K562 (cell line): ENCODE measurements around the gene MKS1. TPM values are rescaled to one million over a fixed set of nuclear protein-coding genes. Genes with fewer than 3 reads are reported as not detected.

ENCODE experiments used
- ATAC-seq: fragments of 200-7000 bp; cut with Tn5 transposase; 3 replicates; pipeline ENCODE4 v1.9.1; 2020; ENCODE audit warnings: moderate library complexity
- Bru-seq: library from RNA; stranded (reverse); fragments of 400-500 nt; gene quantifications from one replicate; lab custom pipeline; 2021; lab: Mats Ljungman, UMichigan
- BruChase-seq, 2 experiments: library from RNA; stranded (reverse); fragments of 400-500 nt; gene quantifications; one replicate each; lab custom pipeline; 2021; lab: Mats Ljungman, UMichigan
- BruUV-seq: library from RNA; stranded (reverse); fragments of 400-500 nt; replicated peaks from 2 replicates; lab custom pipeline; 2021; lab: Mats Ljungman, UMichigan
- CTCF ChIA-PET: fragments of 300-600 bp; formaldehyde crosslinking; extraction: SDS; loops from one replicate; lab custom pipeline; 2021; ENCODE audit warnings: low intra/inter-chr PET ratio; lab: Yijun Ruan, JAX
- POLR2A ChIA-PET: fragments of 300-600, 350-650 bp; sonication (Branson Sonifier 250); formaldehyde crosslinking; extraction: SDS; loops from one replicate; lab custom pipeline; 2021; ENCODE audit warnings: antibody characterized with exemption, inconsistent platforms; lab: Yijun Ruan, JAX
- DNase-seq, 4 experiments: peaks; one replicate each; pipeline versions ENCODE4 v3.0.0 to v3.0.0-alpha.2; 2011 to 2018; ENCODE audit warnings: low spot score in 3 of 4, mixed read lengths in 3 of 4; ENCODE audit errors: extremely low read depth in 1 of 4
- FAIRE-seq: peaks from 2 replicates; lab custom pipeline; 2011; peaks lifted over from hg19 to GRCh38; lab: Jason Lieb, UNC
- H2AFZ ChIP-seq: 2 replicates; pipeline ENCODE4 v1.6.0; 2011; ENCODE audit warnings: low read depth, low read length, control low read depth, inconsistent platforms
- H3K27ac ChIP-seq: fragments of 200-600 bp; 3 replicates; pipeline ENCODE4 v1.8.0; 2011; ENCODE audit warnings: low read depth, mild to moderate bottlenecking, control low read depth, inconsistent platforms, low read length, moderate library complexity, mixed read lengths; ENCODE audit errors: extremely low read depth
- H3K27me3 ChIP-seq, 2 experiments: fragments of 300-600 bp in 1 of 2; 2 replicates in 1 of 2; 3 replicates in 1 of 2; pipeline versions ENCODE4 v1.6.0 to v1.8.0; 2011; ENCODE audit warnings: inconsistent platforms in 2 of 2, low read length in 2 of 2, mild to moderate bottlenecking in 1 of 2, mixed read lengths in 1 of 2, moderate library complexity in 1 of 2; ENCODE audit not compliant: control insufficient read depth in 2 of 2, insufficient read depth in 2 of 2
- H3K36me3 ChIP-seq: fragments of 300-600 bp; 3 replicates; pipeline ENCODE4 v1.8.0; 2011; ENCODE audit warnings: mild to moderate bottlenecking, low read length, inconsistent platforms; ENCODE audit not compliant: control insufficient read depth, insufficient read depth
- H3K4me1 ChIP-seq, 2 experiments: fragments of 200-600 bp in 1 of 2; replicated peaks in 1 of 2; 2 replicates in 1 of 2; 3 replicates in 1 of 2; pipeline versions ENCODE4 v1.5.1 to v1.8.0; 2011; ENCODE audit warnings: inconsistent platforms in 2 of 2, low read length in 2 of 2, mild to moderate bottlenecking in 1 of 2, mixed read lengths in 1 of 2, moderate library complexity in 1 of 2; ENCODE audit not compliant: control insufficient read depth in 2 of 2, insufficient read depth in 2 of 2
- H3K4me2 ChIP-seq: 2 replicates; pipeline ENCODE4 v1.6.1; 2011; ENCODE audit warnings: low read length, control low read depth, inconsistent platforms, mixed read lengths; ENCODE audit not compliant: insufficient read depth
- H3K4me3 ChIP-seq: fragments of 200-600 bp; sonication (generic), shearing (Covaris generic); 2 replicates; pipeline ENCODE4 v1.5.1; 2016; ENCODE audit warnings: control low read depth, inconsistent platforms
- H3K79me2 ChIP-seq: fragments of 200-600 bp; 3 replicates; pipeline ENCODE4 v1.8.0; 2011; ENCODE audit warnings: low read length, inconsistent platforms; ENCODE audit not compliant: control insufficient read depth, insufficient read depth
- H3K9ac ChIP-seq, 2 experiments: 2 replicates each; pipeline versions ENCODE4 v1.6.0 to v1.6.1; 2011; ENCODE audit warnings: low read depth in 2 of 2, low read length in 2 of 2, control low read depth in 1 of 2, inconsistent platforms in 1 of 2, mild to moderate bottlenecking in 1 of 2, mixed read lengths in 1 of 2; ENCODE audit not compliant: insufficient read depth in 1 of 2
- H3K9me1 ChIP-seq: one replicate; pipeline ENCODE4 v1.6.0; 2011; ENCODE audit warnings: inconsistent platforms, mild to moderate bottlenecking, low read length, moderate library complexity; ENCODE audit not compliant: control insufficient read depth, insufficient read depth
- H3K9me3 ChIP-seq: replicated peaks from 2 replicates; pipeline ENCODE4 v1.5.1; 2011; ENCODE audit warnings: low read depth, low read length, inconsistent platforms; ENCODE audit not compliant: control insufficient read depth, insufficient read depth
- H4K20me1 ChIP-seq: replicated peaks from 2 replicates; pipeline ENCODE4 v1.6.1; 2011; ENCODE audit warnings: low read length, inconsistent platforms, mixed read lengths; ENCODE audit not compliant: control insufficient read depth, insufficient read depth
- HDAC6 ChIP-seq: IDR thresholded peaks from 2 replicates; pipeline ENCODE4 v1.6.1; 2012; ENCODE audit warnings: low read depth, mild to moderate bottlenecking, control low read depth, inconsistent platforms, low read length, moderate library complexity
- NCOR1 ChIP-seq: fragments of 450-650 bp; IDR thresholded peaks from 2 replicates; pipeline ENCODE4 v1.6.1; 2016; ENCODE audit warnings: mild to moderate bottlenecking, moderate library complexity
- PRMT5 ChIP-seq: sonication (generic); formaldehyde crosslinking; IDR thresholded peaks from 2 replicates; pipeline ENCODE4 v1.5.0; 2020; ENCODE audit warnings: missing genetic modification reagents
- PTTG1 ChIP-seq: fragments of 450-650 bp; IDR thresholded peaks from 2 replicates; pipeline ENCODE4 v1.6.1; 2016; ENCODE audit warnings: low read depth, mild to moderate bottlenecking, missing genetic modification characterization, missing compliant biosample characterization
- ZC3H11A ChIP-seq: IDR thresholded peaks from 2 replicates; pipeline ENCODE4 v1.6.1; 2012; ENCODE audit warnings: low read depth, low read length, improper control_type of control experiment
- ZNF212 ChIP-seq: fragments of 450-650 bp; formaldehyde crosslinking; IDR thresholded peaks from 2 replicates; pipeline ENCODE4 v1.4.0; 2020; ENCODE audit warnings: mild to moderate bottlenecking
- WGBS: fragments of 100-300 bp; shearing (Covaris generic); methylation state at CpG from one replicate; pipeline ENCODE4 v1.1.6; 2016; ENCODE audit warnings: low coverage, mixed read lengths; ENCODE audit not compliant: insufficient coverage; ENCODE audit errors: missing lambda C conversion rate; 5-methylcytosine and 5-hydroxymethylcytosine counted together
- in situ Hi-C: fragments of 300-500 bp; cut with MboI; formaldehyde crosslinking; loops from 4 replicates; pipeline ENCODE4 v1.15.0; 2018; ENCODE audit warnings: inconsistent platforms, mixed read lengths
- intact Hi-C: fragments of 100-400 bp; cut with micrococcal nuclease; formaldehyde crosslinking; loops from 2 replicates; pipeline ENCODE4 v1.14.2; 2022
- long read RNA-seq, 3 experiments: library from polyadenylated mRNA in 2 of 3; library from RNA in 1 of 3; unstranded in 2 of 3; stranded (forward) in 1 of 3; transcript quantifications; one replicate each; pipeline ENCODE4 v2.0.0, GENCODE V29; 2019 to 2022
- polyA minus RNA-seq, 3 experiments: library from RNA; depleted of rRNA, polyadenylated mRNA; stranded (reverse); fragments of >200 nt; gene quantifications; 2 replicates each; pipeline ENCODE4 v1.2.3, GENCODE V29; 2011
- polyA plus RNA-seq, 8 experiments: library from polyadenylated mRNA; depleted of rRNA in 4 of 8; stranded (reverse) in 5 of 8; unstranded in 3 of 8; fragments of >200 nt; fragmentation: Nextera tagmentation in 2 of 8; fragmentation: Illumina TruSeq in 1 of 8; extraction: Ambion mirVana in 2 of 8; extraction: Trizol in 1 of 8; gene quantifications; 2 replicates each; pipeline versions ENCODE4 v1.2.1 to v1.2.3, GENCODE V29; 2011 to 2014; ENCODE audit warnings: inconsistent platforms in 1 of 8, missing spikeins in 1 of 8
- total RNA-seq, 7 experiments: library from RNA; depleted of rRNA in 6 of 7; stranded (reverse); fragments of >200 nt in 6 of 7; fragmentation: Illumina TruSeq in 2 of 7; extraction: Trizol in 2 of 7; gene quantifications; 2 replicates each; pipeline versions ENCODE4 v1.2.1 to v1.2.3, GENCODE V29; 2011 to 2021; ENCODE audit warnings: low replicate concordance in 1 of 7
- TF ChIP-seq, protein P1 (sequence below): fragments of 450-650 bp; IDR thresholded peaks from 2 replicates; pipeline ENCODE4 v1.6.1; 2017; ENCODE audit warnings: antibody characterized with exemption
- TF ChIP-seq, protein P2 (sequence below): fragments of 150-350 bp; conservative IDR thresholded peaks from 2 replicates; pipeline ENCODE4 v1.6.1; 2014; ENCODE audit warnings: low read length
- TF ChIP-seq, protein P3 (sequence below): fragments of 450-650 bp; IDR thresholded peaks from one replicate; pipeline ENCODE4 v1.6.1; 2018; ENCODE audit warnings: mild to moderate bottlenecking, moderate library complexity; ENCODE audit not compliant: partially characterized antibody

Gene MKS1
- 68.2 and 109 TPM in 2 replicates for total RNA-seq (2011; cell fraction: chromatin; rRNA removed; ENCODE audit: low replicate concordance)
- total RNA-seq (2011; cell fraction: nucleolus; rRNA removed) = 49.3 and 61.5 TPM in 2 replicates
- 63.9 and 64.8 TPM in 2 replicates for total RNA-seq (2011; cell fraction: nucleoplasm; rRNA removed)
- total RNA-seq (2014; rRNA removed) = 21.1 and 25.7 TPM in 2 replicates
- total RNA-seq (2014; rRNA removed; fragmentation: Illumina TruSeq; extraction: Trizol) = 18.0 and 18.8 TPM in 2 replicates
- total RNA-seq (2015; rRNA removed; fragmentation: Illumina TruSeq; extraction: Trizol) = 20.3 and 21.7 TPM in 2 replicates
- total RNA-seq (2021) = 27.0 and 27.5 TPM in 2 replicates
- 27.1 and 40.0 TPM in 2 replicates for polyA plus RNA-seq (2011; rRNA removed)
- 21.3 and 26.4 TPM in 2 replicates for polyA plus RNA-seq (2011; cell fraction: cytosol; rRNA removed)
- 137 and 165 TPM in 2 replicates for polyA plus RNA-seq (2011; cell fraction: nucleus; rRNA removed)
- 27.9 and 31.8 TPM in 2 replicates for polyA plus RNA-seq (2012)
- polyA plus RNA-seq (2014; fragmentation: Illumina TruSeq; extraction: Trizol) = 27.8 and 31.0 TPM in 2 replicates
- 10 to 100 TPM; 16.3 to 27.8 TPM for polyA plus RNA-seq (2014; fragmentation: Nextera tagmentation; extraction: Ambion mirVana)
- 23.5 and 25.9 TPM in 2 replicates for polyA plus RNA-seq (2014; rRNA removed)
- polyA minus RNA-seq (2011; rRNA and poly(A)+ RNA removed) = 20.7 and 21.6 TPM in 2 replicates
- polyA minus RNA-seq (2011; cell fraction: cytosol; rRNA and poly(A)+ RNA removed) = 11.4 and 13.6 TPM in 2 replicates
- 27.5 and 39.7 TPM in 2 replicates for polyA minus RNA-seq (2011; cell fraction: nucleus; rRNA and poly(A)+ RNA removed)
- percentile 67 among the genes with signal in this experiment for Bru-seq, nascent RNA
- percentile 65 among the genes with signal in this experiment for BruChase-seq, experiment 1, labeled RNA remaining after a 2-hour chase
- percentile 71 among the genes with signal in this experiment for BruChase-seq, experiment 2, labeled RNA remaining after a 6-hour chase
- long read RNA-seq, experiment 1, transcript MKS1-202 (18 exons, 2,397 nt) = major isoform, 39 of 106 reads
- long read RNA-seq, experiment 1, transcript MKS1-201 (16 exons, 2,091 nt) = minor isoform, 5 of 106 reads
- long read RNA-seq, experiment 1, partial matches to known transcripts = 18 of 106 reads
- long read RNA-seq, experiment 1, other reads (novel, unspliced or antisense) = 41 of 106 reads
- long read RNA-seq, experiment 2, transcript MKS1-202 (18 exons, 2,397 nt) = major isoform, 7 of 25 reads
- long read RNA-seq, experiment 2, partial matches to known transcripts = 6 of 25 reads
- long read RNA-seq, experiment 2, other reads (novel, unspliced or antisense) = 11 of 25 reads
- long read RNA-seq, experiment 3, transcript MKS1-202 (18 exons, 2,397 nt) = major isoform, 17 of 40 reads
- long read RNA-seq, experiment 3, partial matches to known transcripts = 8 of 40 reads
- long read RNA-seq, experiment 3, other reads (novel, unspliced or antisense) = 13 of 40 reads

DNA sequence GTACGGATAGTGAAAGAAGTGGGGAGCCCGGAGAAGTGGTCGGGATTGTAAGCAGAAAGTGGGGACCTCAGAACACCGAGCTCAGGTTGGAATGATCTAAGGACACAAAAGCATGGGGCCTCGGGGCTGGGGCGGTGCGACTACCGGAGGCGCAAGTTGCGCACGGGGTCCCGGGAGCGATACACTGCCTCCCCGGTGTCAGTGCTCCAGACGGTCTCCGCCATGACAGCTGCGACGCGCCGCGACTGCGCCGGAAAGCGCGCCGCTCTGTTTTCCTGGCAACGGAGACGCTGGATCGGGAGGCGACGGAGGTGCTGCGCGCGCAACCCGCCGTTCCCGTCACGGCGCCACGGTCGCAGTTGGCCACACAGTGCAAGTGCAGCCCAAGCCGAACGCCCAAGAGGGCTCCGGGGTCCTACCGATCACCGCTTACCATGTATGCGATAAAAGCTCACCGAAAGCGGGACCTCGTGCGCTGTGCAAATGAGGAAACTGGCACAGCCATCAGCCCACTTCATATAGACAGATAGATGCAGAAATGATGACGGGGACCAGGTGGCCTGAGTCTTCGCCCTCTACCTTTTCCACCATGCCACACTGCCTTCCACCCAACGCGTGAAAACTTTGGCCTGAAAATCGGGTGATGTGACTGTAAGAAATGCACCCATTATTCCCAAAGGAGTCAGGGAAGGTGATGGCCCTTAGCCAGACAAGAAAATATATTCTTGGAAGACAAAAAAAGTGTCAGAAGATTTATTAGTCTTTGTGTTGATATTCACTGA is at the start of gene MKS1:
Gene MKS1 (minus strand): TSS at position 249 of the 782 bp plus-strand sequence. CDS start 25 bp downstream, at position 224.
- no peaks in the 10 kb centered on the region for H3K9me3 ChIP-seq
- H3K4me2 ChIP-seq = peak within 1 kb of the TSS; percentile 91
- no peaks in the 10 kb centered on the region for H4K20me1 ChIP-seq
- FAIRE-seq = peak; percentile 96
- H3K9me1 ChIP-seq = no peaks in the 10 kb centered on the region
- H3K9ac ChIP-seq = peak within 1 kb of the TSS; percentile 85 to 92
- CTCF ChIA-PET = interaction anchor here (0.6 kb wide), 1 partner anchor 36 kb away, joined by 3 read pairs; no protein-coding TSS in a partner anchor
- H3K79me2 ChIP-seq = peaks cover 3% of the 10 kb centered on the region; the same call in 1 of the 3 replicates
- peaks cover 17% of the 10 kb centered on the region; the same call in 2 of the 3 replicates for H3K36me3 ChIP-seq
- H3K27ac ChIP-seq = peak within 1 kb of the TSS; percentile 72
- peaks cover 12 to 14% of the 10 kb centered on the region in 2 experiments for H3K4me1 ChIP-seq
- BruUV-seq = TSS peak; percentile 95
- peak within 1 kb of the TSS; percentile 67 for H3K4me3 ChIP-seq
- in situ Hi-C loops = no loop called here
- 4% methylated on average over 55 of the region's 56 CpGs for WGBS
- POLR2A ChIA-PET = interaction anchor here (0.8 to 1.2 kb wide), 5 partner anchors 10 to 109 kb away, joined by 3 to 5 read pairs (median 4); no protein-coding TSS in a partner anchor
- DNase-seq = peak; percentile 97 to 98 (median 98)
- intact Hi-C loops = no loop called here
- no peaks in the 10 kb centered on the region for H3K27me3 ChIP-seq
- ATAC-seq = peak; percentile 100
- peak within 1 kb of the TSS; percentile 96 for H2AFZ ChIP-seq
- TF ChIP-seq ZNF212 (no peak), NCOR1 (no peak), HDAC6 (no peak), ZC3H11A (no peak), PRMT5 (CRISPR knock-in tag) (no peak), PTTG1 (tag) (no peak)
- TF ChIP-seq, protein P1, sequence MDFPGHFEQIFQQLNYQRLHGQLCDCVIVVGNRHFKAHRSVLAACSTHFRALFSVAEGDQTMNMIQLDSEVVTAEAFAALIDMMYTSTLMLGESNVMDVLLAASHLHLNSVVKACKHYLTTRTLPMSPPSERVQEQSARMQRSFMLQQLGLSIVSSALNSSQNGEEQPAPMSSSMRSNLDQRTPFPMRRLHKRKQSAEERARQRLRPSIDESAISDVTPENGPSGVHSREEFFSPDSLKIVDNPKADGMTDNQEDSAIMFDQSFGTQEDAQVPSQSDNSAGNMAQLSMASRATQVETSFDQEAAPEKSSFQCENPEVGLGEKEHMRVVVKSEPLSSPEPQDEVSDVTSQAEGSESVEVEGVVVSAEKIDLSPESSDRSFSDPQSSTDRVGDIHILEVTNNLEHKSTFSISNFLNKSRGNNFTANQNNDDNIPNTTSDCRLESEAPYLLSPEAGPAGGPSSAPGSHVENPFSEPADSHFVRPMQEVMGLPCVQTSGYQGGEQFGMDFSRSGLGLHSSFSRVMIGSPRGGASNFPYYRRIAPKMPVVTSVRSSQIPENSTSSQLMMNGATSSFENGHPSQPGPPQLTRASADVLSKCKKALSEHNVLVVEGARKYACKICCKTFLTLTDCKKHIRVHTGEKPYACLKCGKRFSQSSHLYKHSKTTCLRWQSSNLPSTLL = no peak
- TF ChIP-seq, protein P2, sequence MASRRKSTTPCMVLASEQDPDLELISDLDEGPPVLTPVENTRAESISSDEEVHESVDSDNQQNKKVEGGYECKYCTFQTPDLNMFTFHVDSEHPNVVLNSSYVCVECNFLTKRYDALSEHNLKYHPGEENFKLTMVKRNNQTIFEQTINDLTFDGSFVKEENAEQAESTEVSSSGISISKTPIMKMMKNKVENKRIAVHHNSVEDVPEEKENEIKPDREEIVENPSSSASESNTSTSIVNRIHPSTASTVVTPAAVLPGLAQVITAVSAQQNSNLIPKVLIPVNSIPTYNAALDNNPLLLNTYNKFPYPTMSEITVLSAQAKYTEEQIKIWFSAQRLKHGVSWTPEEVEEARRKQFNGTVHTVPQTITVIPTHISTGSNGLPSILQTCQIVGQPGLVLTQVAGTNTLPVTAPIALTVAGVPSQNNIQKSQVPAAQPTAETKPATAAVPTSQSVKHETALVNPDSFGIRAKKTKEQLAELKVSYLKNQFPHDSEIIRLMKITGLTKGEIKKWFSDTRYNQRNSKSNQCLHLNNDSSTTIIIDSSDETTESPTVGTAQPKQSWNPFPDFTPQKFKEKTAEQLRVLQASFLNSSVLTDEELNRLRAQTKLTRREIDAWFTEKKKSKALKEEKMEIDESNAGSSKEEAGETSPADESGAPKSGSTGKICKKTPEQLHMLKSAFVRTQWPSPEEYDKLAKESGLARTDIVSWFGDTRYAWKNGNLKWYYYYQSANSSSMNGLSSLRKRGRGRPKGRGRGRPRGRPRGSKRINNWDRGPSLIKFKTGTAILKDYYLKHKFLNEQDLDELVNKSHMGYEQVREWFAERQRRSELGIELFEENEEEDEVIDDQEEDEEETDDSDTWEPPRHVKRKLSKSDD = no peak
- TF ChIP-seq, protein P3, sequence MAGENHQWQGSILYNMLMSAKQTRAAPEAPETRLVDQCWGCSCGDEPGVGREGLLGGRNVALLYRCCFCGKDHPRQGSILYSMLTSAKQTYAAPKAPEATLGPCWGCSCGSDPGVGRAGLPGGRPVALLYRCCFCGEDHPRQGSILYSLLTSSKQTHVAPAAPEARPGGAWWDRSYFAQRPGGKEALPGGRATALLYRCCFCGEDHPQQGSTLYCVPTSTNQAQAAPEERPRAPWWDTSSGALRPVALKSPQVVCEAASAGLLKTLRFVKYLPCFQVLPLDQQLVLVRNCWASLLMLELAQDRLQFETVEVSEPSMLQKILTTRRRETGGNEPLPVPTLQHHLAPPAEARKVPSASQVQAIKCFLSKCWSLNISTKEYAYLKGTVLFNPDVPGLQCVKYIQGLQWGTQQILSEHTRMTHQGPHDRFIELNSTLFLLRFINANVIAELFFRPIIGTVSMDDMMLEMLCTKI = no peak
